GM20000 (cell line): ENCODE results near the gene PRDM4.
A peak's percentile ranks its signal among the peaks of the same experiment; 100 is the strongest.

ENCODE experiments used
- DNase-seq: peaks from one replicate; pipeline ENCODE4 v3.0.0; 2012; ENCODE audit warnings: low spot score
- TF ChIP-seq, protein P1 (sequence below): IDR thresholded peaks from 2 replicates; pipeline ENCODE4 v1.5.1; 2012; ENCODE audit warnings: mild to moderate bottlenecking, control low read depth; ENCODE audit errors: extremely low read depth, missing control alignments

PRDM4 gene

DNA sequence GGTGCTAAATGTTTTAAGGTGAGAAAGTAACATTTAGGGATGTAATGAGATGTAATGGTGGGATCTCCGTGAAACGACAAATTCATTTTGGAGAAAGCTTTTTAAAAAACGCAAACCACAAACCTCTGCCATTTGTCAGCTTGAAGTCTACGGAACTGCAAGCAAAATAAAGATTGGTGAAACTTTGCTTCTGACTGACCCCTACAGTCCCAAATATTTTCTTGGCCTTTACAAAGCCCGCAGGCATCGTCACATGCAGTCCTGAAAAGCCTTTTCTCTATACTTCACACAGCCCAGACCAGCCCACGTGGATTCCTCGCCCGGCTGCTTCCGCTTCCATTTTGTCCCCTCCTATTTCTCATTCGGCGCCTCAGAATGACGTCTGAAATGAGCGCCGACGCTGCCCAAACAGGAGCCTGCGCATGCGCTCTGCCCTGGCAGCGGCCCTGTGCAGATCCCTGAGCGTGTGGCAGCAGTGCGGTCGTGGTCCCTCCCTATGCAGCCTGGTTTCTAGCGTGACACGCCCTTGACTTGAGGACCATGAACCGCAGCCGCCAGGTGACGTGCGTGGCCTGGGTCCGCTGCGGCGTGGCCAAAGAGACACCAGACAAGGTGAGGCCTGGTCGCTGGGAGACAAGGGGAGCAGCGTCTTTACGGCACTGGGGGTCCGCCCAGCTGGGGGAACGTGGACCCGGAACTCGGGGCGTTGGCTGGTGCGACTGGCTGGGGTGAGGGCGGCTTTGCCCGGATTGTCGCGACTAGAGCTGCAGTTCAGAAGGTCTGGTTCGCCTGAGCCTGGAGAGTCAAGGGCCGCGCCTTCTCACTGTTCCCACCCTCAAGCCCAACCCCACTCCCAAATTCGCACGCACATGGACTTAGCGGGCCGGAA lies 75.3 kb downstream of the PRDM4 start, which contains the start of gene PWP1:
TSS of gene PWP1 (plus strand) at position 440 of the 889 bp plus-strand sequence. CDS start at position 541, 101 bp downstream.
- peak; percentile 92 for DNase-seq
- TF ChIP-seq, protein P1, sequence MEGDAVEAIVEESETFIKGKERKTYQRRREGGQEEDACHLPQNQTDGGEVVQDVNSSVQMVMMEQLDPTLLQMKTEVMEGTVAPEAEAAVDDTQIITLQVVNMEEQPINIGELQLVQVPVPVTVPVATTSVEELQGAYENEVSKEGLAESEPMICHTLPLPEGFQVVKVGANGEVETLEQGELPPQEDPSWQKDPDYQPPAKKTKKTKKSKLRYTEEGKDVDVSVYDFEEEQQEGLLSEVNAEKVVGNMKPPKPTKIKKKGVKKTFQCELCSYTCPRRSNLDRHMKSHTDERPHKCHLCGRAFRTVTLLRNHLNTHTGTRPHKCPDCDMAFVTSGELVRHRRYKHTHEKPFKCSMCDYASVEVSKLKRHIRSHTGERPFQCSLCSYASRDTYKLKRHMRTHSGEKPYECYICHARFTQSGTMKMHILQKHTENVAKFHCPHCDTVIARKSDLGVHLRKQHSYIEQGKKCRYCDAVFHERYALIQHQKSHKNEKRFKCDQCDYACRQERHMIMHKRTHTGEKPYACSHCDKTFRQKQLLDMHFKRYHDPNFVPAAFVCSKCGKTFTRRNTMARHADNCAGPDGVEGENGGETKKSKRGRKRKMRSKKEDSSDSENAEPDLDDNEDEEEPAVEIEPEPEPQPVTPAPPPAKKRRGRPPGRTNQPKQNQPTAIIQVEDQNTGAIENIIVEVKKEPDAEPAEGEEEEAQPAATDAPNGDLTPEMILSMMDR: no peak

DNA sequence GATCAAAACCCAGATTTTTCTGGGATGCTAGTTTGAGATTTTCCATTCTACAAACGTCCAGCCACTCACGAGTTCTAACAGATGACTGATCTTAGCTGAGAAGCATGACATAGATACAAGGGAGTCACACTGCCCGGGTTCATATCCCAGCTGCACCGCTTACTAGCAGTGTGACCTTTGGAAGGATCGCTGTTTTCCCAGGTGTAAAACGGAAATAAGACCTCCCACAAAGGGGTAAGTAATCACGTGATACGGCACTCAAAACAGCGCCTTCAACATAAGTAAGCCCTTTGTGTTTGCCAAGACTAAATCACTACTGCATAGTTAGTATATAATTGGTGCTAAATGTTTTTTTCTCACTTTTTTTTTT lies 76.0 kb downstream of the PRDM4 start:
- TF ChIP-seq, protein P1: no peak

DNA sequence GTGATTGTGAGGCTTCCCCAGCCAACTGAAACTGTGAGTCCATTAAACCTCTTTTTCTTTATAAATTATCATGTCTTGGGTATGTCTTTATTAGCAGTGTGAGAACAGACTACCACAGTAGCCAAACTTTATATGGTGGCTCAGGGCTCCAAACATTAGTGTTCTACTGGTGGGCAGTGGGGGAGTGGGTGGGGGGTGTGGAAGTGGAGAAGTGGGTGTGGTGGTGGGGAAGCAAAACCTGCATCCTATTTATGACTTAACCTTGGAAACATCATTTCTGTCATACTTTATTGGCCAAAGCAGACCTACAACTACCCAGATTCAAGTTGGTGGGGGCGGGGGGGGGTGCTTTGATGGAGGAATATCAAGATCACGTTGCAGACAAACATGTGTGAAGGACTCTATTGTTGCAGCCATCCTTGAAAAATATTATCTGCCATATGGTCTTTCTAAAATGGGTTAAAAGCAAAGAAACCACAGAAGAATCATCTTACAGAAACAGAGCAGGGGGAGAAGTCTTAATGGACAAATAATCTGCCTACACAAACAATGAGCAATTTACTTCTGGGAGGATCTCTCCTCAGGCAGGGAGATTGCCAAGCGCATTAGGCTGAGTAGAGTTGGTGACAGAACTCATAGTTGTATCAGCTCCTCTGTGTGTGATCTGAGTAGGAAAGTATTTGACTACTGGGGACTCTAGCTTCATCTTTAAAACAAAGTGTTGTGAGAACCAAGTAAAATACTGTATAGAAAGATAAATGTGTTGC lies 76.7 kb downstream of the PRDM4 start:
- no peak for DNase-seq

More for the DNA sequence above, 76.0 kb downstream of the PRDM4 start:
- DNase-seq: no peak

More for the DNA sequence above, 76.7 kb downstream of the PRDM4 start:
- TF ChIP-seq, protein P1: no peak
